ENCODE results near the gene SMYD3. TPM values are rescaled to one million over a fixed set of nuclear protein-coding genes. Genes with fewer than 3 reads are reported as not detected.

Gene SMYD3
- total and polyA plus RNA-seq, 10 donors: 12.5 to 33.1 (median 21.0) TPM

DNA sequence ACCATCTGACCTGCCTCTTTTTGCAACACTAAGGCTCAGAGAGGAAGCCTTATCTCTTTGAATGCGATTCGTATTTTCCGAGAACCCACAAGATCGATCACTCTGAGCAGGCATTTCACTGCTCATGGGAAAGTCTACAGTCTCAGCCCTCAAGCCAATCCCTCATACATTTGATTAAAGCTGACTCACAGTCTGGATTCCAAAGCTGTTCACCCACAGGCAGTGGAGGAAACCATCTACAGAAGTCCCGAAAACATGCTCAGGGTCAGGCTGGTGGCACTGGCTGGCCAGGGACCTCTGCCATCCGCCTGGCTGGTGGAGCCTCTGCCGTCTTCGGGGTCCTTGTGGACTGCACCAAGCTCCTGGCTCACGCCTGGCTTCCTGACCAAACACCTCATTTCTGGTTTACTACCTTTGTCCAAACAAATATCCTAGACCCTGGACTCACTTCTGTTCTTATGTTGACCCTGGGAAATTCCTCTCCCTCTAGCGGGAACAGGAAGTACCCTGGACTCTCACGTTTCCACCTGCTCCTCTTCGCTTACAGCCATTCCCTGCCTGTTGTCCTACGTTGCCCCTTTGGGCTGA is 650.0 kb downstream of the SMYD3 start:
- WGBS, 5 donors: 70 to 92% (median 71%) methylated on average over 12 to 13 of the region's 13 CpGs
- DNase-seq: no peak
- peaks cover 0 to 53% (median 0%) of the 10 kb centered on the region in 6 donors for H3K36me3 ChIP-seq
- no peak overlapping the region for H3K27ac ChIP-seq
- intact Hi-C loops (cut with DNase I; ENCODE audit: low total_unique reads): no loop called here
- no peak overlapping the region for H3K4me3 ChIP-seq
- H3K27me3 ChIP-seq (replicated peaks in 1 of 7): no peaks in the 10 kb centered on the region
- TF ChIP-seq, protein P1, sequence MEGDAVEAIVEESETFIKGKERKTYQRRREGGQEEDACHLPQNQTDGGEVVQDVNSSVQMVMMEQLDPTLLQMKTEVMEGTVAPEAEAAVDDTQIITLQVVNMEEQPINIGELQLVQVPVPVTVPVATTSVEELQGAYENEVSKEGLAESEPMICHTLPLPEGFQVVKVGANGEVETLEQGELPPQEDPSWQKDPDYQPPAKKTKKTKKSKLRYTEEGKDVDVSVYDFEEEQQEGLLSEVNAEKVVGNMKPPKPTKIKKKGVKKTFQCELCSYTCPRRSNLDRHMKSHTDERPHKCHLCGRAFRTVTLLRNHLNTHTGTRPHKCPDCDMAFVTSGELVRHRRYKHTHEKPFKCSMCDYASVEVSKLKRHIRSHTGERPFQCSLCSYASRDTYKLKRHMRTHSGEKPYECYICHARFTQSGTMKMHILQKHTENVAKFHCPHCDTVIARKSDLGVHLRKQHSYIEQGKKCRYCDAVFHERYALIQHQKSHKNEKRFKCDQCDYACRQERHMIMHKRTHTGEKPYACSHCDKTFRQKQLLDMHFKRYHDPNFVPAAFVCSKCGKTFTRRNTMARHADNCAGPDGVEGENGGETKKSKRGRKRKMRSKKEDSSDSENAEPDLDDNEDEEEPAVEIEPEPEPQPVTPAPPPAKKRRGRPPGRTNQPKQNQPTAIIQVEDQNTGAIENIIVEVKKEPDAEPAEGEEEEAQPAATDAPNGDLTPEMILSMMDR (IDR thresholded peaks at IDR 0.05 in 8 of 11, conservative IDR thresholded peaks at IDR 0.05 in 3 of 11): no peak
- TF ChIP-seq POLR2A (IDR thresholded peaks at IDR 0.05) (no peak), POLR2AphosphoS5 (IDR thresholded peaks at IDR 0.05) (no peak)
- peaks cover 0 to 10% (median 2%) of the 10 kb centered on the region in 8 donors for H3K9me3 ChIP-seq
- H3K4me1 ChIP-seq: peaks cover 0 to 5% (median 0%) of the 10 kb centered on the region in 6 donors

DNA sequence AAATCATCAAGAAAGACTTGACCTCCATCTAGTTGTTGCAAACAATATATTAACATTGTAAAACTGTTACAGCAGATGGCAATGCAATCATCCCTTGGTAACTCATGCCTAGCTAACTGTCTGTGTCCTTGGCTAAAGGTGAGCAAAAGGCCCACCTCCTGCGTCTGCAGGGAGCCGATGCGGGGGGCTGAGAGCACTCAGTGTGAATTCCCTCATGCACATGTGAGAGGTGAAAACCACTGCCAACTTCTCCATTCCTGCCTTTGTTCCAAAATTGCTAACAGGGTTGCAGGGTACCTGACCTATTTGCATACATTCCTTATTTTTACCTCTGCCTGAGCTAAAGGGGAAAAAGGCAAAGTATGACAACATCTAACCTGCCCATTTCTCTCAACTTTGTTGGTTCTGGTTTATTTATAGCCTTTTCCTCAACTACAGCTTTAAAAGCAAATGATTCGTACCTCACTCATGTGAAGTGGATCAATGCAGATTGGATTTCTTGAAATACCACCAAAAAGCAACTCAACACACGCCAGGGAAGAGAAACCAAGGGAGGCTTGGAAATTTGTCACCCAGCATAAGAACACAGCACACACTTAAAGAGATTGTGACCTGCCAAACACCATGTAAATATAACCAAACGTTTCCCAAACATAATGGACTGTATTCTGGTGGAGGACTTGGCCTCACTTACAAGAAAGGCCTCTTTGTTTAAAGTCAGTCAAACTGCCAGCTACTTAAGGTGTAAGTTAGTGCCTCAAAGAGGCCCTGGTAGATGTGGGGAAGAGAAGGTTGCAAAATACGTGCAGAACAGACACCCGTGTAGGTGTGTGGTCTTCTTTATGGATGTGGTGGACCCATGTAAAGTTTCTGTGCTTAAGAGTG is 651.0 kb downstream of the SMYD3 start:
- Histone ChIP-seq H3K9me3 (peaks cover 0 to 10% (median 2%) of the 10 kb centered on the region in 8 donors), H3K27me3 (replicated peaks in 1 of 7) (no peaks in the 10 kb centered on the region), H3K36me3 (peaks cover 0 to 60% (median 0%) of the 10 kb centered on the region in 6 donors), H3K4me1 (peaks cover 0 to 5% (median 0%) of the 10 kb centered on the region in 6 donors), H3K4me3 (no peak overlapping the region), H3K27ac (no peak overlapping the region)
- intact Hi-C loops (cut with DNase I; ENCODE audit: low total_unique reads): no loop called here
- WGBS, 5 donors: 84 to 94% (median 92%) methylated on average over 8 of the region's 8 CpGs
- no peak for DNase-seq
- TF ChIP-seq, protein P1 (IDR thresholded peaks at IDR 0.05 in 8 of 11, conservative IDR thresholded peaks at IDR 0.05 in 3 of 11): no peak
- TF ChIP-seq POLR2A (IDR thresholded peaks at IDR 0.05): no peak
- no peak for TF ChIP-seq POLR2AphosphoS5 (IDR thresholded peaks at IDR 0.05)

DNA sequence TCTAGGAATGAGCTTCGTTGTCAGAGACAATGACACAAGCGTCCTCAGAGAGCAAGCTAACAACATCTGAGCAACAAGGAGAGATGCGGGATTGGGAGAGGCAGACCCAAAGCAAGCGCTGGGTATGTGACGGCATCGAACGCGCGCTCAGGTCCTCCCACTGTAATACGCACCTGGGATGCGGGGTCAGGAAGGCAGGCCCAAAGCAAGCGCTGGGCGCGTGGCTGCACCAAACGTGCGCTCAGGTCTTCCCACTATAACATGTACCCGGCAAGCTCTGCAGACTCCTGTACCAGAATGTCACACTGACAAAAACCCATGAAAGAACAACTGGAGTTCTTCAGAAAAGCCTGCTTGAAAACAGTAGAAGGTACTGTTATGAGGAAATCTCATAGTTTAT is 653.8 kb downstream of the SMYD3 start:
- H3K9me3 ChIP-seq: peaks cover 0 to 10% (median 2%) of the 10 kb centered on the region in 8 donors
- no peaks in the 10 kb centered on the region for H3K4me1 ChIP-seq
- no peak overlapping the region for H3K4me3 ChIP-seq
- TF ChIP-seq POLR2A (IDR thresholded peaks at IDR 0.05) (no peak), POLR2AphosphoS5 (IDR thresholded peaks at IDR 0.05) (no peak)
- TF ChIP-seq, protein P1 (IDR thresholded peaks at IDR 0.05 in 8 of 11, conservative IDR thresholded peaks at IDR 0.05 in 3 of 11): no peak
- no peak overlapping the region for H3K27ac ChIP-seq
- no peak for DNase-seq
- intact Hi-C loops (cut with DNase I; ENCODE audit: low total_unique reads): no loop called here
- H3K36me3 ChIP-seq: peaks cover 0 to 57% (median 0%) of the 10 kb centered on the region in 6 donors
- 95 to 98% (median 97%) methylated on average over 17 of the region's 17 CpGs for WGBS, 5 donors
- no peaks in the 10 kb centered on the region for H3K27me3 ChIP-seq (replicated peaks in 1 of 7)

DNA sequence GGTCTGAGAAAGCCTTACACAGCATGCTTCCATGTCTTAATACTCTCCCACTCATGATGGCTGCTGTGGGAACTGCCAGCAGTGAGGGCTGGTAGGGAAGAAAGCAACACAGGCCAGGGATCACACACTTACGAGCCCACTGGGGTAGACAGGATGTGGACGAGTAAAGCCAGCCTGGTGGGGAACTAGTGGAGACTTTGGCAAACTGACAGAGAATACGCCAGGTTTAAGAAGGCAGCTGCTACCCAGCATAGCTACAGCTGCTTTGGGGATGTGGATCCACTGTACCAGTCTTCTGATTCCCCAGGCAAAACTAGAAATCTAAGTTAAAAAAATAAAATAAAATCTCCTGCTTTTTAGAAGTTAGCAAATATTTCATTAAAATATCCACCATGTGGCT is 664.0 kb downstream of the SMYD3 start:
- Histone ChIP-seq H3K27ac (no peak overlapping the region), H3K36me3 (no peaks in the 10 kb centered on the region), H3K9me3 (no peaks in the 10 kb centered on the region), H3K27me3 (replicated peaks in 1 of 7) (no peaks in the 10 kb centered on the region), H3K4me3 (no peak overlapping the region), H3K4me1 (peaks cover 0 to 4% (median 0%) of the 10 kb centered on the region in 6 donors)
- intact Hi-C loops (cut with DNase I; ENCODE audit: low total_unique reads): no loop called here
- no peak for DNase-seq
- TF ChIP-seq, protein P1 (IDR thresholded peaks at IDR 0.05 in 8 of 11, conservative IDR thresholded peaks at IDR 0.05 in 3 of 11): no peak
- TF ChIP-seq POLR2AphosphoS5 (IDR thresholded peaks at IDR 0.05): no peak
- no peak for TF ChIP-seq POLR2A (IDR thresholded peaks at IDR 0.05)
- 39 to 60% (median 47%) methylated on average over 3 of the region's 3 CpGs for WGBS, 5 donors

Data from spleen (tissue), 11 donors.